Prostate gland (tissue), 2 donors: ENCODE results near the gene ZNF334.

ENCODE experiments used
- POLR2AphosphoS5 ChIP-seq: sonication (generic); formaldehyde crosslinking; IDR thresholded peaks from one replicate; pipeline ENCODE4 v1.6.1; 2017; ENCODE audit warnings: antibody characterized with exemption
- TF ChIP-seq, protein P1 (sequence below), 4 experiments: fragments of 200-600 bp in 2 of 4; fragments of 450-650 bp in 2 of 4; sonication (generic) in 2 of 4; IDR thresholded peaks; 1 replicate in 3 of 4; 2 replicates in 1 of 4; pipeline ENCODE4 v1.5.1; 2016 to 2019; ENCODE audit warnings: antibody characterized with exemption in 4 of 4, mild to moderate bottlenecking in 2 of 4, moderate library complexity in 2 of 4

DNA sequence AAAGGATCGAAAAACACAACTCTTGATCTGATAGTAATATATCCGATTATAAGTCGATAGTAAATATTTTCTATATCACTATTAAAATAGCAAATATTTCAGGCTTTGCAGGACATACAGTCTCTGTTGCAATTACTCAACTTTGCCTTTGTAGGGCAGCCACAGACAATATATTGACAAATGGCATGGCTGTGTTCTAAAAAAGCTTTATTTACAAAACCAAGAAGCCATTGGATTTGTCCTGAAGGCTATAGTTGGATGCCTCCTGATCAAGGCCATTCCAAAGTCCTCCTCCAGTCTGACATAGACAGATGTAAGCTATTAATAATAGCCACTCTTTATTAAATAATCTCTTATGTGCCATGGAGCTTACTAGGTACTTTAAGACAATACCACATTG lies 31.2 kb upstream of the ZNF334 start:
- TF ChIP-seq, protein P1, sequence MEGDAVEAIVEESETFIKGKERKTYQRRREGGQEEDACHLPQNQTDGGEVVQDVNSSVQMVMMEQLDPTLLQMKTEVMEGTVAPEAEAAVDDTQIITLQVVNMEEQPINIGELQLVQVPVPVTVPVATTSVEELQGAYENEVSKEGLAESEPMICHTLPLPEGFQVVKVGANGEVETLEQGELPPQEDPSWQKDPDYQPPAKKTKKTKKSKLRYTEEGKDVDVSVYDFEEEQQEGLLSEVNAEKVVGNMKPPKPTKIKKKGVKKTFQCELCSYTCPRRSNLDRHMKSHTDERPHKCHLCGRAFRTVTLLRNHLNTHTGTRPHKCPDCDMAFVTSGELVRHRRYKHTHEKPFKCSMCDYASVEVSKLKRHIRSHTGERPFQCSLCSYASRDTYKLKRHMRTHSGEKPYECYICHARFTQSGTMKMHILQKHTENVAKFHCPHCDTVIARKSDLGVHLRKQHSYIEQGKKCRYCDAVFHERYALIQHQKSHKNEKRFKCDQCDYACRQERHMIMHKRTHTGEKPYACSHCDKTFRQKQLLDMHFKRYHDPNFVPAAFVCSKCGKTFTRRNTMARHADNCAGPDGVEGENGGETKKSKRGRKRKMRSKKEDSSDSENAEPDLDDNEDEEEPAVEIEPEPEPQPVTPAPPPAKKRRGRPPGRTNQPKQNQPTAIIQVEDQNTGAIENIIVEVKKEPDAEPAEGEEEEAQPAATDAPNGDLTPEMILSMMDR (IDR thresholded peaks at IDR 0.05) = no peak
- TF ChIP-seq POLR2AphosphoS5 = no peak
